Measurements from ENCODE around the gene TRIM41. TPM values are rescaled to one million over a fixed set of nuclear protein-coding genes. Genes with fewer than 3 reads are reported as not detected.

TRIM41 gene
- 14.2 and 15.9 TPM in 2 replicates for total RNA-seq

DNA sequence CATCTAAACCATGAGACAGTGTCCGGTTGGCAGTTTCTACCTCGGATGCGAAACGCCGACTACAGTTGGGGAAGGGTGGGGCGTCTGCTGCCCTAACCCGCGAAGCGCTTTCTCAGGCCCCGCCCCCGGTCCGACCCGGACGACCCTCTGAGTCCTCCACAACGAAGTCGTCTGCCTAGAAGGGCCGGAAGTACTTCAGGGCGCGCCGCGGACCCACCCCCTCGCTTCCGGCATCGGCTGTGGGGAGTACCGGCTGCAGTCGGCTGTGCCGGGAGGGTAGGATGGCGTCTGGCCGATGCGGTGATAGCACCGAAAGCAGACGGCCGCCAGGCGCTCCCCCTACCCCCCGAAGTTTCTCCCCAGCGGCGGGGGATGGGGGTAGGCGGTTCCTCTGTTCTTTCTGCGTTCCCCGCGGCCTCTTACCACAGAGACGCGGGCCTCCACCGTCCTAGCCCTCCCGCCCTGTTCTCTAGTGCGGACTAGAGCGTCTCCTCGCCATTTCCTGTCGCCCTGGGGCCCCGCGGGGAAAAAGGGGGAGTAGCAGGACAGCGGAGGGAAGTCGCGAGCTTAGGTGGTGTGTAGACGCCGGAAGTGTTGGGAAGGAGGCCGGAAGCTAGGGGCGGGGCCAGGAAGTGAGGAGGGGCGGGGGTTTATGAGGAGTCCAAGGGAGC, at the start of gene TRIM41:
Gene TRIM41, plus strand, starts transcription at position 224 of the 671 bp plus-strand sequence. CDS start 719 bp downstream, outside the sequence.

DNA sequence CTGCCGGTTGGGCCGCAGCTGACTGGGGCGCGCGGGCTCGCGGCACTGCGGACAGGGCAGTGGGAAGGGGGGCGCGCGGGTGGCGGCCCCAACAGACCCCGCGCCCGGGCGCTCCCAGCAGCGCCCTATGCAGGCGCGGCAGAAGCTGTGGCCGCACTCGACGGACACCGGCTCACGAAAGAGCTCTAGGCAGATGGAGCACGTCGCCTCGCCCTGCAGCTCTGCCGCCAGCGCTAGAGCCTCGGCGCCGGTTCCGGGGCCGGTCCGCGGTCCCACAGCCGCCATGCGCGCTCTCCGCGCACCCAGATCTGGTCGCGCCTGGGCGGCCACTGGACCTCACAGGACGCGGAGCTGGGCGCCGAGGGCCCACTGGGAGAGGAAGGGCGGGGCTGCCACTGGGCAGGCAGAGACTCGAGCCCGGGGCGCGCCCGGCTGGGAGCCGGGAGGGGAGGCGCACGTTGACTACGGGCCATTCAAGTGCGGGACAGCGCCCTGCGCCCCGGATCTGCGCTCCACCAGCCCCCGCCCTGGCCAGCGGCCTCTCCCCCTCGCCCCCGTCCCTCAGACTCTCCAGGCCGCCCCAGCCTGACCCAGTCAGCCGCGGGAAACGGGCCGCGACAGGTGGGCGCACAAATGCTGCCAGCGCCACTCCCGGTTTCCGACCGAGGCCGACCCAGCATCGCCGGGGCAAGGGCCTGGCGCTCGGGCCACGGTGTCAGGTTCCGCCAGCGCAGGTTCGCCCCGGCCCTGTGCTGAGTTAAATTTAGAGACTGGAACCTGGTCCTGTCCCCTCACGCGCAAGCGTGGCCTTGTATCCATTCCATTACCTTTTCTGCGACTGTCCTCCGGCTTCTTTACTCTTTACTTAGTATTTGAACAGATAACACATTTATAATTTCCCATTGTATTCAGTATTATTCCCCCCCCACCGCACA, 18.0 kb upstream of the TRIM41 start, which contains the start of gene TRIM7:
Gene TRIM7, minus strand, starts transcription at position 371 of the 935 bp plus-strand sequence. Its CDS starts 86 bp downstream, at position 285.

DNA sequence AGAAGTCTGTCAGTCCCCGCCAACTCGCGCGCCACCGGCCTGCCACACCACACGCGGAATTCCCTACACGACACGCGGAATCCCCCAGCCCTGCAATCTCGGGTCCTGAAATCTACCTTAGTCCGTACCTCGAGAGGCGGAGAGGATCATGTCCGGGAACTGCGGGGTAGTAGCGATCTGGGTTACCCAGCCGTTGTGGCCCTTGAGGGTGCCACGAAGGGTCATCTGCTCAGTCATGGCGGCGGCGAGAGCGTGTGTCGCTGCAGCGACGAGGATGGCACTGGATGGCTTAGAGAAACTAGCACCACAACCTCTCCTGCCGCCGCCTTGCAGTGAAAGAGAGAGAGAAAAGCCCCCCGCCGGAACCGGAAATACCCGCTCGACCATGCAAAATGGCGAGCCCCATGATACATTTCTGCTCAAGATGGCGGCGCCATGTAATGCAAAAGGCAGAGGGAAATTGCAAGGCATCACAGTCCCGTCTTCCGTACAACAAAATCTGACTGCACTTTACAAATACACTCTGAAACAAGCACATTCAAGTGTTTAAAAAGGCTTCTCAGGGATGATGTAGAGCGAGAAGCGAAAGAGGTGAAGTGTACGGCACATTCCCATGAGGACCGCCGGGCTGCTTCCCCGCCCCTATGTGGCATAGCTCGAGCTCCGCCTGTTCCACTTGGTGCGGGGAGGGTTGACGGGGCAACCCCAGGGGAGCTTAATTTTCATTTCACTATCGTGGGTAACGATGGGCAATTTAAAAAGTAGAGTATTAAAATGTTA, 20.7 kb downstream of the TRIM41 start, which contains the start of gene RACK1:
Gene RACK1, minus strand, starts transcription at position 343 of the 780 bp plus-strand sequence. Its CDS starts 106 bp downstream, at position 237.

DNA sequence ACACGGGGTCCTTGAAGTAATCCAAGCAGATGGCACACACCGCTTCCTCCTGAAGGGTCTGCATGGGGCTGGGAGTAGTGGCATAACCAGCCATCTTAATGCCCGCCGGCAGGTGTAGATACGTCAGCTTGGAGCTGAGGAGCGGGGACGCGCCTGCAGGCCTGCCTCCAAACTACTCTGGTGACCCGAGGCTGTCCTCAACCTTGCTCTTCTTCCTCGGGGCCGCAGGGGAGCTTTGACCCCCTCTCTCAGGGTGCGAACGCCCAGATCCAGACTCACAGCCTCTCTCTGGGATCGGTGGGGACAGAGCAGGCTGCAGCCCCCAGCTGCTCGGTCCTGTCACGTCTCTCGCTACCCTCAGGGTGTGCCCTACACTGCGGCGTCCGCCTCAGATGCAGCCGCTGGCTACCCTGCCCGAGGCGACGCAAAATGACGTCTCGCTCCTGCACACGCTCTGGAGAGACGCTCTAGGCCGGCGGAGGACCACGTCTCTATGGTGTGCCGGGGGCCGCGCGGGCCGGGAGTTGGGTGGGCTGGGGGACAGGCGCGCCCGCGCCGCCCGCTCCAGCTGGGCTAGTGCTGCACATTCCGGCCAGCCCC, 37.7 kb downstream of the TRIM41 start, which contains the start of gene TRIM52:
Gene TRIM52, minus strand, starts transcription at position 424 of the 600 bp plus-strand sequence. Its CDS starts 330 bp downstream, at position 94.

Other genes with a start within 250 kb of the TRIM41 start
- gene BTNL3, start 234.4 kb upstream of the TRIM41 start, total RNA-seq = not detected in 2 replicates
- not detected in 2 replicates for gene BTNL9, start 183.0 kb upstream of the TRIM41 start, total RNA-seq
- not detected in 2 replicates for gene OR2V1, start 92.1 kb upstream of the TRIM41 start, total RNA-seq
- gene OR2V2, start 75.7 kb upstream of the TRIM41 start, total RNA-seq = not detected in 2 replicates
- gene TRIM7, start 18.1 kb upstream of the TRIM41 start, total RNA-seq = 1.2 and 2.8 TPM in 2 replicates
- gene RACK1, start 20.6 kb downstream of the TRIM41 start, total RNA-seq = 5,283 and 5,860 TPM in 2 replicates
- 3.4 and 5.2 TPM in 2 replicates for gene TRIM52, start 37.9 kb downstream of the TRIM41 start, total RNA-seq
- gene OR4F3, start 144.0 kb downstream of the TRIM41 start, total RNA-seq = 0.09 and 0.14 TPM in 2 replicates

Measured in smooth muscle cell of bladder (primary cell).